BLaER1 (cell line): ENCODE results near the gene APOC1.
"Not testable (repeated sequence)": the region's sequence is repeated elsewhere in the genome, so short reads cannot be mapped to it uniquely, and the experiment has no call there.

Experiments
- H3K27ac ChIP-seq: shearing (Covaris generic); formaldehyde crosslinking; 2 replicates; pipeline ENCODE4 v1.8.1; 2022
- H3K27me3 ChIP-seq: shearing (Covaris generic); formaldehyde crosslinking; 2 replicates; pipeline ENCODE4 v1.8.1; 2022
- H3K36me3 ChIP-seq: shearing (Covaris generic); formaldehyde crosslinking; 2 replicates; pipeline ENCODE4 v1.8.1; 2022
- H3K4me1 ChIP-seq: shearing (Covaris generic); formaldehyde crosslinking; 2 replicates; pipeline ENCODE4 v1.8.1; 2022
- H3K4me2 ChIP-seq: shearing (Covaris generic); formaldehyde crosslinking; 2 replicates; pipeline ENCODE4 v1.8.1; 2022
- H3K4me3 ChIP-seq: shearing (Covaris generic); formaldehyde crosslinking; 2 replicates; pipeline ENCODE4 v1.8.1; 2022
- H3K9ac ChIP-seq: shearing (Covaris generic); formaldehyde crosslinking; 2 replicates; pipeline ENCODE4 v1.8.1; 2022
- H3K9me3 ChIP-seq: shearing (Covaris generic); formaldehyde crosslinking; 2 replicates; pipeline ENCODE4 v1.8.1; 2022
- H4K20me1 ChIP-seq: shearing (Covaris generic); formaldehyde crosslinking; 2 replicates; pipeline ENCODE4 v1.8.1; 2022
- Cebpa-rat ChIP-seq: shearing (Covaris generic); IDR thresholded peaks from 2 replicates; pipeline ENCODE4 v1.8.1; 2022

The APOC1 gene

DNA sequence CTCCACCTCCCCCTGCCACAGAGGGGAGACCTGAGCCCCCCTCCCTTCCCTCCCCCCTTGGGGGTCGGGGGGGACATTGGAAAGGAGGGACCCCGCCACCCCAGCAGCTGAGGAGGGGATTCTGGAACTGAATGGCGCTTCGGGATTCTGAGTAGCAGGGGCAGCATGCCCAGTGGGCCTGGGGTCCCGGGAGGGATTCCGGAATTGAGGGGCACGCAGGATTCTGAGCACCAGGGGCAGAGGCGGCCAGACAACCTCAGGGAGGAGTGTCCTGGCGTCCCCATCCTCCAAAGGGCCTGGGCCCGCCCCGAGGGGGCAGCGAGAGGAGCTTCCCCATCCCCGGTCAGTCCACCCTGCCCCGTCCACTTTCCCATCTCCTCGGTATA, 11.2 kb upstream of the APOC1 start:
- Histone ChIP-seq H3K36me3 (peaks cover 58% of the 10 kb centered on the region), H3K9ac (no peak overlapping the region), H3K4me2 (no peak overlapping the region), H4K20me1 (peaks cover 35% of the 10 kb centered on the region), H3K4me3 (no peak overlapping the region), H3K9me3 (no peaks in the 10 kb centered on the region), H3K27ac (no peak overlapping the region), H3K27me3 (peaks cover 11% of the 10 kb centered on the region; the same call in 1 of the 2 replicates), H3K4me1 (peaks cover 8% of the 10 kb centered on the region; the same call in 1 of the 2 replicates)
- TF ChIP-seq Cebpa-rat: no peak

DNA sequence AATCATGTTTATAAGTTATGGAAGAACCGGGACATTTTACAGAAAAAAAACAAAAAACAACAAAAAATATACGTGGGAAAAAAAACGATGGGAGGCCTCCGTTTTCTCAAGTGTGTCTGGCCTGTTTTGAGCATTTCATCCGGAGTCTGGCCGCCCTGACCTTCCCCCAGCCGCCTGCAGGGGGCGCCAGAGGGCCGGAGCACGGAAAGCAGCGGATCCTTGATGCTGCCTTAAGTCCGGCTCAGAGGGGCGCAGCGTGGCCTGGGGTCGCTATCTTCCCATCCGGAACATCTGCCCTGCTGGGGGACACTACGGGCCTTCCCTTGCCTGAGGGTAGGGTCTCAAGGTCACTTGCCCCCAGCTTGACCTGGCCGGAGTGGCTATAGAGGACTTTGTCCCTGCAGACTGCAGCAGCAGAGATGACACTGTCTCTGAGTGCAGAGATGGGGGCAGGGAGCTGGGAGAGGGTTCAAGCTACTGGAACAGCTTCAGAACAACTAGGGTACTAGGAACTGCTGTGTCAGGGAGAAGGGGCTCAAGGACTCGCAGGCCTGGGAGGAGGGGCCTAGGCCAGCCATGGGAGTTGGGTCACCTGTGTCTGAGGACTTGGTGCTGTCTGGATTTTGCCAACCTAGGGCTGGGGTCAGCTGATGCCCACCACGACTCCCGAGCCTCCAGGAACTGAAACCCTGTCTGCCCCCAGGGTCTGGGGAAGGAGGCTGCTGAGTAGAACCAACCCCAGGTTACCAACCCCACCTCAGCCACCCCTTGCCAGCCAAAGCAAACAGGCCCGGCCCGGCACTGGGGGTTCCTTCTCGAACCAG, 10.6 kb upstream of the APOC1 start:
- Histone ChIP-seq H3K27me3 (peaks cover 11% of the 10 kb centered on the region; the same call in 1 of the 2 replicates), H3K4me2 (no peak overlapping the region), H3K9ac (no peak overlapping the region), H3K4me3 (no peak overlapping the region), H3K27ac (no peak overlapping the region), H3K36me3 (peaks cover 55% of the 10 kb centered on the region), H3K4me1 (peaks cover 8% of the 10 kb centered on the region; the same call in 1 of the 2 replicates), H4K20me1 (peaks cover 33% of the 10 kb centered on the region), H3K9me3 (no peaks in the 10 kb centered on the region)
- no peak for TF ChIP-seq Cebpa-rat

DNA sequence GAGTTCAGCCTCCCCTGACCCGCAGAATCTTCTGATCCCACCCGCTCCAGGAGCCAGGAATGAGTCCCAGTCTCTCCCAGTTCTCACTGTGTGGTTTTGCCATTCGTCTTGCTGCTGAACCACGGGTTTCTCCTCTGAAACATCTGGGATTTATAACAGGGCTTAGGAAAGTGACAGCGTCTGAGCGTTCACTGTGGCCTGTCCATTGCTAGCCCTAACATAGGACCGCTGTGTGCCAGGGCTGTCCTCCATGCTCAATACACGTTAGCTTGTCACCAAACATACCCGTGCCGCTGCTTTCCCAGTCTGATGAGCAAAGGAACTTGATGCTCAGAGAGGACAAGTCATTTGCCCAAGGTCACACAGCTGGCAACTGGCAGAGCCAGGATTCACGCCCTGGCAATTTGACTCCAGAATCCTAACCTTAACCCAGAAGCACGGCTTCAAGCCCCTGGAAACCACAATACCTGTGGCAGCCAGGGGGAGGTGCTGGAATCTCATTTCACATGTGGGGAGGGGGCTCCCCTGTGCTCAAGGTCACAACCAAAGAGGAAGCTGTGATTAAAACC, 9.9 kb upstream of the APOC1 start:
- peaks cover 8% of the 10 kb centered on the region; the same call in 1 of the 2 replicates for H3K4me1 ChIP-seq
- peaks cover 49% of the 10 kb centered on the region for H3K36me3 ChIP-seq
- no peaks in the 10 kb centered on the region for H3K9me3 ChIP-seq
- no peak overlapping the region for H3K9ac ChIP-seq
- H3K4me3 ChIP-seq: no peak overlapping the region
- H3K27ac ChIP-seq: no peak overlapping the region
- H4K20me1 ChIP-seq: peaks cover 32% of the 10 kb centered on the region
- no peak for TF ChIP-seq Cebpa-rat
- peaks cover 11% of the 10 kb centered on the region; the same call in 1 of the 2 replicates for H3K27me3 ChIP-seq
- no peak overlapping the region for H3K4me2 ChIP-seq

DNA sequence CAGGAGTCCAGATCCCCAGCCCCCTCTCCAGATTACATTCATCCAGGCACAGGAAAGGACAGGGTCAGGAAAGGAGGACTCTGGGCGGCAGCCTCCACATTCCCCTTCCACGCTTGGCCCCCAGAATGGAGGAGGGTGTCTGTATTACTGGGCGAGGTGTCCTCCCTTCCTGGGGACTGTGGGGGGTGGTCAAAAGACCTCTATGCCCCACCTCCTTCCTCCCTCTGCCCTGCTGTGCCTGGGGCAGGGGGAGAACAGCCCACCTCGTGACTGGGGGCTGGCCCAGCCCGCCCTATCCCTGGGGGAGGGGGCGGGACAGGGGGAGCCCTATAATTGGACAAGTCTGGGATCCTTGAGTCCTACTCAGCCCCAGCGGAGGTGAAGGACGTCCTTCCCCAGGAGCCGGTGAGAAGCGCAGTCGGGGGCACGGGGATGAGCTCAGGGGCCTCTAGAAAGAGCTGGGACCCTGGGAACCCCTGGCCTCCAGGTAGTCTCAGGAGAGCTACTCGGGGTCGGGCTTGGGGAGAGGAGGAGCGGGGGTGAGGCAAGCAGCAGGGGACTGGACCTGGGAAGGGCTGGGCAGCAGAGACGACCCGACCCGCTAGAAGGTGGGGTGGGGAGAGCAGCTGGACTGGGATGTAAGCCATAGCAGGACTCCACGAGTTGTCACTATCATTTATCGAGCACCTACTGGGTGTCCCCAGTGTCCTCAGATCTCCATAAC, 8.8 kb upstream of the APOC1 start, which contains the start of gene APOE:
APOE (plus strand) TSS at position 360 of the 724 bp plus-strand sequence. CDS start 829 bp downstream, outside the sequence.
- H3K9me3 ChIP-seq: no peaks in the 10 kb centered on the region
- no peak within 1 kb of the TSS for H3K9ac ChIP-seq
- H3K4me3 ChIP-seq: no peak within 1 kb of the TSS
- H3K4me1 ChIP-seq: peaks cover 10% of the 10 kb centered on the region
- no peak for TF ChIP-seq Cebpa-rat
- H3K27ac ChIP-seq: no peak within 1 kb of the TSS
- peaks cover 21% of the 10 kb centered on the region for H4K20me1 ChIP-seq
- H3K4me2 ChIP-seq: no peak within 1 kb of the TSS
- H3K27me3 ChIP-seq: peaks cover 11% of the 10 kb centered on the region; the same call in 1 of the 2 replicates
- peaks cover 38% of the 10 kb centered on the region for H3K36me3 ChIP-seq

DNA sequence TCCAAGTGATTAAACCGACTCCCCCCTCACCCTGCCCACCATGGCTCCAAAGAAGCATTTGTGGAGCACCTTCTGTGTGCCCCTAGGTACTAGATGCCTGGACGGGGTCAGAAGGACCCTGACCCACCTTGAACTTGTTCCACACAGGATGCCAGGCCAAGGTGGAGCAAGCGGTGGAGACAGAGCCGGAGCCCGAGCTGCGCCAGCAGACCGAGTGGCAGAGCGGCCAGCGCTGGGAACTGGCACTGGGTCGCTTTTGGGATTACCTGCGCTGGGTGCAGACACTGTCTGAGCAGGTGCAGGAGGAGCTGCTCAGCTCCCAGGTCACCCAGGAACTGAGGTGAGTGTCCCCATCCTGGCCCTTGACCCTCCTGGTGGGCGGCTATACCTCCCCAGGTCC, 6.8 kb upstream of the APOC1 start:
- peaks cover 18% of the 10 kb centered on the region for H3K4me1 ChIP-seq
- H3K27ac ChIP-seq: no peak overlapping the region
- TF ChIP-seq Cebpa-rat: no peak
- H3K9ac ChIP-seq: no peak overlapping the region
- no peaks in the 10 kb centered on the region for H3K9me3 ChIP-seq
- peaks cover 11% of the 10 kb centered on the region; the same call in 1 of the 2 replicates for H3K27me3 ChIP-seq
- H3K4me3 ChIP-seq: no peak overlapping the region
- H4K20me1 ChIP-seq: peaks cover 10% of the 10 kb centered on the region
- no peak overlapping the region for H3K4me2 ChIP-seq
- peaks cover 18% of the 10 kb centered on the region for H3K36me3 ChIP-seq

DNA sequence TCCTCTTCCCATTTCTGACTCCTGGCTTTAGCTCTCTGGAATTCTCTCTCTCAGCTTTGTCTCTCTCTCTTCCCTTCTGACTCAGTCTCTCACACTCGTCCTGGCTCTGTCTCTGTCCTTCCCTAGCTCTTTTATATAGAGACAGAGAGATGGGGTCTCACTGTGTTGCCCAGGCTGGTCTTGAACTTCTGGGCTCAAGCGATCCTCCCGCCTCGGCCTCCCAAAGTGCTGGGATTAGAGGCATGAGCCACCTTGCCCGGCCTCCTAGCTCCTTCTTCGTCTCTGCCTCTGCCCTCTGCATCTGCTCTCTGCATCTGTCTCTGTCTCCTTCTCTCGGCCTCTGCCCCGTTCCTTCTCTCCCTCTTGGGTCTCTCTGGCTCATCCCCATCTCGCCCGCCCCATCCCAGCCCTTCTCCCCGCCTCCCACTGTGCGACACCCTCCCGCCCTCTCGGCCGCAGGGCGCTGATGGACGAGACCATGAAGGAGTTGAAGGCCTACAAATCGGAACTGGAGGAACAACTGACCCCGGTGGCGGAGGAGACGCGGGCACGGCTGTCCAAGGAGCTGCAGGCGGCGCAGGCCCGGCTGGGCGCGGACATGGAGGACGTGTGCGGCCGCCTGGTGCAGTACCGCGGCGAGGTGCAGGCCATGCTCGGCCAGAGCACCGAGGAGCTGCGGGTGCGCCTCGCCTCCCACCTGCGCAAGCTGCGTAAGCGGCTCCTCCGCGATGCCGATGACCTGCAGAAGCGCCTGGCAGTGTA, 6.2 kb upstream of the APOC1 start:
- no peak overlapping the region for H3K4me2 ChIP-seq
- H3K36me3 ChIP-seq: peaks cover 11% of the 10 kb centered on the region
- TF ChIP-seq Cebpa-rat: no peak
- peaks cover 18% of the 10 kb centered on the region for H3K4me1 ChIP-seq
- H3K4me3 ChIP-seq: no peak overlapping the region
- H3K9me3 ChIP-seq: no peaks in the 10 kb centered on the region
- H3K9ac ChIP-seq: no peak overlapping the region
- peaks cover 10% of the 10 kb centered on the region; the same call in 1 of the 2 replicates for H4K20me1 ChIP-seq
- peaks cover 11% of the 10 kb centered on the region; the same call in 1 of the 2 replicates for H3K27me3 ChIP-seq
- H3K27ac ChIP-seq: no peak overlapping the region

DNA sequence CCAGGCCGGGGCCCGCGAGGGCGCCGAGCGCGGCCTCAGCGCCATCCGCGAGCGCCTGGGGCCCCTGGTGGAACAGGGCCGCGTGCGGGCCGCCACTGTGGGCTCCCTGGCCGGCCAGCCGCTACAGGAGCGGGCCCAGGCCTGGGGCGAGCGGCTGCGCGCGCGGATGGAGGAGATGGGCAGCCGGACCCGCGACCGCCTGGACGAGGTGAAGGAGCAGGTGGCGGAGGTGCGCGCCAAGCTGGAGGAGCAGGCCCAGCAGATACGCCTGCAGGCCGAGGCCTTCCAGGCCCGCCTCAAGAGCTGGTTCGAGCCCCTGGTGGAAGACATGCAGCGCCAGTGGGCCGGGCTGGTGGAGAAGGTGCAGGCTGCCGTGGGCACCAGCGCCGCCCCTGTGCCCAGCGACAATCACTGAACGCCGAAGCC, 5.6 kb upstream of the APOC1 start:
- Histone ChIP-seq H3K9ac (no peak overlapping the region), H3K4me2 (no peak overlapping the region), H3K9me3 (no peaks in the 10 kb centered on the region), H3K4me3 (no peak overlapping the region), H3K36me3 (peaks cover 9% of the 10 kb centered on the region; the same call in 1 of the 2 replicates), H4K20me1 (peaks cover 8% of the 10 kb centered on the region; the same call in 1 of the 2 replicates), H3K27ac (no peak overlapping the region), H3K27me3 (peaks cover 11% of the 10 kb centered on the region; the same call in 1 of the 2 replicates), H3K4me1 (peaks cover 18% of the 10 kb centered on the region)
- TF ChIP-seq Cebpa-rat: no peak

DNA sequence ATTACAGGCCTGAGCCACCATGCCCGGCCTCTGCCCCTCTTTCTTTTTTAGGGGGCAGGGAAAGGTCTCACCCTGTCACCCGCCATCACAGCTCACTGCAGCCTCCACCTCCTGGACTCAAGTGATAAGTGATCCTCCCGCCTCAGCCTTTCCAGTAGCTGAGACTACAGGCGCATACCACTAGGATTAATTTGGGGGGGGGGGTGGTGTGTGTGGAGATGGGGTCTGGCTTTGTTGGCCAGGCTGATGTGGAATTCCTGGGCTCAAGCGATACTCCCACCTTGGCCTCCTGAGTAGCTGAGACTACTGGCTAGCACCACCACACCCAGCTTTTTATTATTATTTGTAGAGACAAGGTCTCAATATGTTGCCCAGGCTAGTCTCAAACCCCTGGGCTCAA, 4.6 kb upstream of the APOC1 start:
- Histone ChIP-seq H3K4me3 (no peak overlapping the region), H3K27ac (no peak overlapping the region), H3K4me2 (no peak overlapping the region), H3K4me1 (peaks cover 26% of the 10 kb centered on the region), H3K36me3 (no peaks in the 10 kb centered on the region), H3K9me3 (no peaks in the 10 kb centered on the region), H4K20me1 (no peaks in the 10 kb centered on the region), H3K27me3 (peaks cover 11% of the 10 kb centered on the region; the same call in 1 of the 2 replicates), H3K9ac (no peak overlapping the region)
- TF ChIP-seq Cebpa-rat: no peak

DNA sequence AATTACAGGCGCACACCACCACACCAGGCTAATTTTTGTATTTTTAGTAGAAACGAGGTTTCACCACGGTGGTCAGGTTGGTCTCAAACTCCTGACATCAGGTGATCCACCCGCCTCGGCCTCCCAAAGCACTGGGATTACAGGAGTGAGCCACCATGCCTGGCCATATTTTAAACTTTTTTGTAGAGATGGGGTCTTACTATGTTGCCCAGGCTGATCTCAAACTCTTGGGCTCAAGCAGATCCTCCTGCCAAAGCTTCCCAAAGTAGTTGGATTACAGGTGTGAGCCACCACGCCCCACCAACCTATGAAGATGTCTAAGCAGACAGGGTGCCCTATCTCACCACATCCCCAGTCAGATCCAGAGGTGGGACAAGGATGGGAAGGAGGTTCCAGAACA, 2.5 kb upstream of the APOC1 start:
- not testable (repeated sequence) for H3K9ac ChIP-seq, H3K4me3 ChIP-seq, H3K27ac ChIP-seq, H3K36me3 ChIP-seq, H3K4me2 ChIP-seq, H3K9me3 ChIP-seq, H3K27me3 ChIP-seq, H4K20me1 ChIP-seq
- peaks cover 18% of the 10 kb centered on the region for H3K4me1 ChIP-seq
